A375 (cell line): ENCODE data around the gene MAGED2. TPM values are rescaled to one million over a fixed set of nuclear protein-coding genes. Genes with fewer than 3 reads are reported as not detected.

Experiments used
- small RNA-seq: library from RNA; depleted of rRNA; stranded (forward); fragments of <200 nt; gene quantifications from one replicate; pipeline ENCODE3, GENCODE V24; 2014
- total RNA-seq: library from RNA; depleted of rRNA; stranded (reverse); fragments of >200 nt; shearing (Covaris generic); gene quantifications from 2 replicates; pipeline ENCODE4 v1.2.3, GENCODE V29; 2014; rRNA removed

Gene MAGED2
- 85.0 and 96.1 TPM in 2 replicates for total RNA-seq

GRCh38 chrX:54807524-54808108 lies at the start of gene MAGED2:
Gene MAGED2 (plus strand): TSS chrX:54807745. CDS start chrX:54809332, 1,587 bp downstream.

GRCh38 chrX:54798137-54798536 lies 9.4 kb upstream of the MAGED2 start, which contains the start of gene ITIH6:
Gene ITIH6 (minus strand): TSS chrX:54798255. CDS start chrX:54798210, 45 bp downstream.

Small RNA genes within 50 kb of the gene (small RNA-seq; reads per million reads assigned to genes)
- gene AL049732.1 (not detected), gene SNORA11 (1.1 reads per million, percentile 57 among the genes with 10 or more reads in this experiment)

Other genes starting within 250 kb of the MAGED2 start
- 1.7 and 2.8 TPM in 2 replicates for gene ITIH6, start 9.5 kb upstream of the MAGED2 start, total RNA-seq
- gene TRO, start 113.1 kb downstream of the MAGED2 start, total RNA-seq = 2.0 and 3.3 TPM in 2 replicates
- 0.15 and 0.19 TPM in 2 replicates for gene PFKFB1, start 186.4 kb downstream of the MAGED2 start, total RNA-seq
- 19.8 and 23.3 TPM in 2 replicates for gene APEX2, start 192.6 kb downstream of the MAGED2 start, total RNA-seq
- gene ALAS2, start 223.2 kb downstream of the MAGED2 start, total RNA-seq = not detected in 2 replicates